ENCODE results near the gene MACF1. TPM values are rescaled to one million over a fixed set of nuclear protein-coding genes. Genes with fewer than 3 reads are reported as not detected.
"Not testable (repeated sequence)": the region's sequence is repeated elsewhere in the genome, so short reads cannot be mapped to it uniquely, and the experiment has no call there.

The MACF1 gene
- total RNA-seq, 3 donors from 2014 or later: 279 to 350 (median 325) TPM

- no peaks in the 10 kb centered on the region for H3K4me1 ChIP-seq
- H3K36me3 ChIP-seq: no peaks in the 10 kb centered on the region
- no peaks in the 10 kb centered on the region for H3K9me3 ChIP-seq
- no peak overlapping the region for H3K4me3 ChIP-seq
- no peaks in the 10 kb centered on the region for H3K27me3 ChIP-seq
- intact Hi-C loops (cut with DNase I; ENCODE audit: low total_unique reads): no loop called here
- H3K27ac ChIP-seq: no peak overlapping the region
- DNase-seq (ENCODE audit: low spot score in 2 of 2): no peak
- TF ChIP-seq, protein P1, sequence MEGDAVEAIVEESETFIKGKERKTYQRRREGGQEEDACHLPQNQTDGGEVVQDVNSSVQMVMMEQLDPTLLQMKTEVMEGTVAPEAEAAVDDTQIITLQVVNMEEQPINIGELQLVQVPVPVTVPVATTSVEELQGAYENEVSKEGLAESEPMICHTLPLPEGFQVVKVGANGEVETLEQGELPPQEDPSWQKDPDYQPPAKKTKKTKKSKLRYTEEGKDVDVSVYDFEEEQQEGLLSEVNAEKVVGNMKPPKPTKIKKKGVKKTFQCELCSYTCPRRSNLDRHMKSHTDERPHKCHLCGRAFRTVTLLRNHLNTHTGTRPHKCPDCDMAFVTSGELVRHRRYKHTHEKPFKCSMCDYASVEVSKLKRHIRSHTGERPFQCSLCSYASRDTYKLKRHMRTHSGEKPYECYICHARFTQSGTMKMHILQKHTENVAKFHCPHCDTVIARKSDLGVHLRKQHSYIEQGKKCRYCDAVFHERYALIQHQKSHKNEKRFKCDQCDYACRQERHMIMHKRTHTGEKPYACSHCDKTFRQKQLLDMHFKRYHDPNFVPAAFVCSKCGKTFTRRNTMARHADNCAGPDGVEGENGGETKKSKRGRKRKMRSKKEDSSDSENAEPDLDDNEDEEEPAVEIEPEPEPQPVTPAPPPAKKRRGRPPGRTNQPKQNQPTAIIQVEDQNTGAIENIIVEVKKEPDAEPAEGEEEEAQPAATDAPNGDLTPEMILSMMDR (IDR thresholded peaks at IDR 0.05): no peak
- TF ChIP-seq POLR2AphosphoS5 (IDR thresholded peaks at IDR 0.05) (no peak), POLR2A (IDR thresholded peaks at IDR 0.05) (no peak)
These were observed 302.9 kb downstream of the MACF1 start for GRCh38 chr1:39507230-39507928.

DNA sequence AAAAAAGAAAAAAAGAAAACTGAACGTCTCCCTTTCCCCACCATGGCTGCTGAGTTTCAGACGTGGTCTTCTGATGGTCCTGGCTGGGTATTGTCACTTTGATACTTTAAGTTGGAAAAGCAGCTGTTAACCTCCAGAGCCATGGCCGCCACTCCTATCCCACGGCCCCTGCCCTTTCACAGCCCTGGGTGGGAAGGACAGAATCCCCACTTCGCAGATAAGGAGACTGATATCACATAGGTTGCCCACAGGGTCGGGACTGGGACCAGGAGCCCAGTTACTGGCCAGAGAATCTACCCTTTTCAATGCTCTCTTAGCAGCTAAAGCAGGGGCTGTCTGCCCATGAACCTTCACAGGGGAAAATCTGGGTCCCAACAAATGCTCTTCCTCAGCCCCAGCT is 303.8 kb downstream of the MACF1 start:
- intact Hi-C loops (cut with DNase I; ENCODE audit: low total_unique reads): no loop called here
- DNase-seq (ENCODE audit: low spot score in 2 of 2): no peak
- H3K27ac ChIP-seq: no peak overlapping the region
- no peaks in the 10 kb centered on the region for H3K4me1 ChIP-seq
- H3K9me3 ChIP-seq: no peaks in the 10 kb centered on the region
- H3K36me3 ChIP-seq: no peaks in the 10 kb centered on the region
- TF ChIP-seq POLR2AphosphoS5 (IDR thresholded peaks at IDR 0.05): no peak
- H3K27me3 ChIP-seq: no peaks in the 10 kb centered on the region
- no peak overlapping the region for H3K4me3 ChIP-seq

GRCh38 chr1:39508857-39509305 is 304.4 kb downstream of the MACF1 start:
- H3K27ac ChIP-seq: peak overlapping the region in 1 of 2 donors; percentile 3
- no peak for DNase-seq (ENCODE audit: low spot score in 2 of 2)
- TF ChIP-seq POLR2AphosphoS5 (IDR thresholded peaks at IDR 0.05) (no peak), POLR2A (IDR thresholded peaks at IDR 0.05) (no peak)
- TF ChIP-seq, protein P1 (IDR thresholded peaks at IDR 0.05): no peak

GRCh38 chr1:39509360-39510009 is 305.0 kb downstream of the MACF1 start:
- no peaks in the 10 kb centered on the region for H3K27me3 ChIP-seq
- DNase-seq (ENCODE audit: low spot score in 2 of 2): no peak
- peak overlapping the region in 1 of 2 donors; percentile 3 for H3K27ac ChIP-seq
- no peaks in the 10 kb centered on the region for H3K9me3 ChIP-seq
- TF ChIP-seq POLR2AphosphoS5 (IDR thresholded peaks at IDR 0.05): no peak
- TF ChIP-seq POLR2A (IDR thresholded peaks at IDR 0.05): no peak
- TF ChIP-seq, protein P1 (IDR thresholded peaks at IDR 0.05): no peak
- H3K36me3 ChIP-seq: no peaks in the 10 kb centered on the region
- no peaks in the 10 kb centered on the region for H3K4me1 ChIP-seq
- intact Hi-C loops (cut with DNase I; ENCODE audit: low total_unique reads): no loop called here
- peak overlapping the region in 1 of 3 donors; percentile 49 for H3K4me3 ChIP-seq

More at GRCh38 chr1:39508857-39509305, 304.4 kb downstream of the MACF1 start:
- H3K9me3 ChIP-seq: no peaks in the 10 kb centered on the region
- intact Hi-C loops (cut with DNase I; ENCODE audit: low total_unique reads): no loop called here
- no peaks in the 10 kb centered on the region for H3K36me3 ChIP-seq
- H3K4me1 ChIP-seq: no peaks in the 10 kb centered on the region
- H3K4me3 ChIP-seq: no peak overlapping the region
- no peaks in the 10 kb centered on the region for H3K27me3 ChIP-seq

- H3K4me3 ChIP-seq; H3K4me1 ChIP-seq; H3K36me3 ChIP-seq; DNase-seq (ENCODE audit: low spot score in 2 of 2); intact Hi-C loops (cut with DNase I; ENCODE audit: low total_unique reads); H3K27ac ChIP-seq; H3K27me3 ChIP-seq; H3K9me3 ChIP-seq: not testable (repeated sequence)
These were observed 306.2 kb downstream of the MACF1 start for GRCh38 chr1:39510570-39511186.

DNA sequence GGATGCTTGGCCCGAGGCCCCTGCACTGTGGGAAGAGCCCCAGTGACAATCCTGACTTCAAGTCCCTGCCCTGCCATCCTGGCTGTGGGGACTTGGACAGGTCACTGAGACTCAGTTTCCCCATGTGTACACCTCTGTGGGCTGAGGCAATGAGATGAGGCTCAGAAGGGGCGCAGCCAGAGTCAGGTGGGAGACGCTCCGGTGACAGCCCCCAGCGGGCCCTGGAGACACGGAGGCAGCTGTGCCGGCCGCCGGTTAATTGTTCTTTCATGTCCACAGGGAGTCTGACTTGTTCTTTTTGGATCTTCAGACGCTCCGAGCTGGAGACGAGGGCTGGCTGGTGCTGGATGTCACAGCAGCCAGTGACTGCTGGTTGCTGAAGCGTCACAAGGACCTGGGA is 307.0 kb downstream of the MACF1 start:
- H3K4me3 ChIP-seq; H3K27me3 ChIP-seq; H3K36me3 ChIP-seq; H3K9me3 ChIP-seq; DNase-seq (ENCODE audit: low spot score in 2 of 2); intact Hi-C loops (cut with DNase I; ENCODE audit: low total_unique reads); H3K27ac ChIP-seq; H3K4me1 ChIP-seq: not testable (repeated sequence)

- H3K27me3 ChIP-seq; DNase-seq (ENCODE audit: low spot score in 2 of 2); H3K27ac ChIP-seq; intact Hi-C loops (cut with DNase I; ENCODE audit: low total_unique reads); H3K36me3 ChIP-seq; H3K4me1 ChIP-seq; H3K9me3 ChIP-seq; H3K4me3 ChIP-seq: not testable (repeated sequence)
These were observed 307.8 kb downstream of the MACF1 start for GRCh38 chr1:39512234-39512847.

DNA sequence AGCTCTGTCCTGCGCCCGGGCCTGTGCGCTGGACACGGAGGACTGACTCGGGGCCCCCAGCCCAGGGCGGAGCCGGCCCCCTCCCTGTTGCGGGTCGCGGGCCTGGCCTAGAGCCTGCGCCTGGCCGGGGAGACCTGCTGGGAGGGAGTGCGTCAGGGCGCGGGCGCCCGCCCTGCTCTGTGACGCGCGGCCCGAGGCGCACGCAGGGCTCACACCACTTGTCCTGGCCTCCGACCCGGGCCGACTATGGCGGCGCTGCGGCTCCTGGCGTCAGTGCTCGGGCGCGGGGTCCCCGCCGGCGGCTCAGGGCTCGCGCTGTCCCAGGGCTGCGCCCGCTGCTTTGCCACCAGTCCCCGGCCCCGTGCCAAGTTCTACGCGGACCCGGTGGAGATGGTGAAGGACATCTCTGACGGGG is 310.2 kb downstream of the MACF1 start:
- H3K4me3 ChIP-seq: peak overlapping the region; percentile 17 to 60 (median 41)
- H3K27me3 ChIP-seq; H3K36me3 ChIP-seq; DNase-seq (ENCODE audit: low spot score in 2 of 2); H3K27ac ChIP-seq; H3K4me1 ChIP-seq; intact Hi-C loops (cut with DNase I; ENCODE audit: low total_unique reads); H3K9me3 ChIP-seq: not testable (repeated sequence)

All from breast epithelium (tissue), 4 donors.